Measurements from ENCODE around the gene RAB5A. TPM values are rescaled to one million over a fixed set of nuclear protein-coding genes. Genes with fewer than 3 reads are reported as not detected.

Gene RAB5A
- total RNA-seq, 1 donor from 2014 or later, result 106 TPM

GRCh38 chr3:19901918-19902317, 45.0 kb upstream of the RAB5A start:
- Mint-ChIP-seq H3K27me3 (ENCODE audit: low read depth, unreplicated experiment) (no peaks in the 10 kb centered on the region), H3K36me3 (ENCODE audit: low read depth, unreplicated experiment) (no peaks in the 10 kb centered on the region), H3K9me3 (ENCODE audit: unreplicated experiment) (no peaks in the 10 kb centered on the region), H3K4me3 (ENCODE audit: unreplicated experiment) (no peak overlapping the region), H3K4me1 (ENCODE audit: low read depth, unreplicated experiment) (peaks cover 6% of the 10 kb centered on the region), H3K27ac (ENCODE audit: unreplicated experiment) (no peak overlapping the region)
- no peak overlapping the region for H3K27ac ChIP-seq (ENCODE audit: low read depth, low read length)
- no peaks in the 10 kb centered on the region for H3K79me2 ChIP-seq (ENCODE audit: insufficient read depth, low read length)
- no peaks in the 10 kb centered on the region for H3K27me3 ChIP-seq (ENCODE audit: insufficient read depth, low read length)
- DNase-seq (ENCODE audit: low read depth), result no peak
- FAIRE-seq, result no peak
- H2AFZ ChIP-seq (ENCODE audit: low read depth, low read length), result no peak overlapping the region
- no peaks in the 10 kb centered on the region for H4K20me1 ChIP-seq (ENCODE audit: insufficient read depth, low read length)
- no peaks in the 10 kb centered on the region for H3K9me3 ChIP-seq (ENCODE audit: insufficient read depth, low read depth, low read length)
- H3K4me1 ChIP-seq (ENCODE audit: insufficient read depth, low read length), result peaks cover 13% of the 10 kb centered on the region
- no peak overlapping the region for H3K4me3 ChIP-seq (ENCODE audit: insufficient read depth, low read depth, low read length)
- no peaks in the 10 kb centered on the region for H3K36me3 ChIP-seq (ENCODE audit: insufficient read depth, low read length)
- no peak overlapping the region for H3K4me2 ChIP-seq (ENCODE audit: low read length)
- TF ChIP-seq CTCF (IDR thresholded peaks at IDR 0.05; ENCODE audit: insufficient read depth, low read depth, low read length), result no peak
- no peak for TF ChIP-seq EZH2 (IDR thresholded peaks at IDR 0.05; ENCODE audit: insufficient read depth, low read length)
- H3K9ac ChIP-seq (ENCODE audit: low read length), result no peak overlapping the region

- Histone ChIP-seq H3K79me2 (ENCODE audit: insufficient read depth, low read length) (no peaks in the 10 kb centered on the region), H3K4me3 (ENCODE audit: insufficient read depth, low read depth, low read length) (no peak overlapping the region), H4K20me1 (ENCODE audit: insufficient read depth, low read length) (no peaks in the 10 kb centered on the region), H3K4me2 (ENCODE audit: low read length) (no peak overlapping the region), H3K9ac (ENCODE audit: low read length) (no peak overlapping the region), H3K4me1 (ENCODE audit: insufficient read depth, low read length) (peaks cover 7% of the 10 kb centered on the region), H2AFZ (ENCODE audit: low read depth, low read length) (no peak overlapping the region), H3K36me3 (ENCODE audit: insufficient read depth, low read length) (no peaks in the 10 kb centered on the region), H3K27ac (ENCODE audit: low read depth, low read length) (no peak overlapping the region), H3K9me3 (ENCODE audit: insufficient read depth, low read depth, low read length) (no peaks in the 10 kb centered on the region), H3K27me3 (ENCODE audit: insufficient read depth, low read length) (no peaks in the 10 kb centered on the region)
- TF ChIP-seq EZH2 (IDR thresholded peaks at IDR 0.05; ENCODE audit: insufficient read depth, low read length) (no peak), CTCF (IDR thresholded peaks at IDR 0.05; ENCODE audit: insufficient read depth, low read depth, low read length) (no peak)
- Mint-ChIP-seq H3K27me3 (ENCODE audit: low read depth, unreplicated experiment) (no peaks in the 10 kb centered on the region), H3K27ac (ENCODE audit: unreplicated experiment) (no peak overlapping the region), H3K4me3 (ENCODE audit: unreplicated experiment) (no peak overlapping the region), H3K36me3 (ENCODE audit: low read depth, unreplicated experiment) (no peaks in the 10 kb centered on the region), H3K4me1 (ENCODE audit: low read depth, unreplicated experiment) (peaks cover 3% of the 10 kb centered on the region), H3K9me3 (ENCODE audit: unreplicated experiment) (no peaks in the 10 kb centered on the region)
- FAIRE-seq, result no peak
- DNase-seq (ENCODE audit: low read depth), result no peak
These were observed 43.2 kb upstream of the RAB5A start for GRCh38 chr3:19903649-19904048.

GRCh38 chr3:19907523-19907922, 39.4 kb upstream of the RAB5A start:
- no peak overlapping the region for H3K27ac ChIP-seq (ENCODE audit: low read depth, low read length)
- no peaks in the 10 kb centered on the region for H3K27me3 ChIP-seq (ENCODE audit: insufficient read depth, low read length)
- H2AFZ ChIP-seq (ENCODE audit: low read depth, low read length), result no peak overlapping the region
- no peak for TF ChIP-seq EZH2 (IDR thresholded peaks at IDR 0.05; ENCODE audit: insufficient read depth, low read length)
- TF ChIP-seq CTCF (IDR thresholded peaks at IDR 0.05; ENCODE audit: insufficient read depth, low read depth, low read length), result no peak
- H3K9ac ChIP-seq (ENCODE audit: low read length), result no peak overlapping the region
- H3K4me2 ChIP-seq (ENCODE audit: low read length), result no peak overlapping the region
- Mint-ChIP-seq H3K9me3 (ENCODE audit: unreplicated experiment) (peaks cover 4% of the 10 kb centered on the region), H3K36me3 (ENCODE audit: low read depth, unreplicated experiment) (no peaks in the 10 kb centered on the region), H3K27me3 (ENCODE audit: low read depth, unreplicated experiment) (no peaks in the 10 kb centered on the region), H3K27ac (ENCODE audit: unreplicated experiment) (no peak overlapping the region), H3K4me3 (ENCODE audit: unreplicated experiment) (no peak overlapping the region), H3K4me1 (ENCODE audit: low read depth, unreplicated experiment) (no peaks in the 10 kb centered on the region)
- no peaks in the 10 kb centered on the region for H3K79me2 ChIP-seq (ENCODE audit: insufficient read depth, low read length)
- no peak overlapping the region for H3K4me3 ChIP-seq (ENCODE audit: insufficient read depth, low read depth, low read length)
- no peaks in the 10 kb centered on the region for H3K36me3 ChIP-seq (ENCODE audit: insufficient read depth, low read length)
- no peaks in the 10 kb centered on the region for H4K20me1 ChIP-seq (ENCODE audit: insufficient read depth, low read length)
- no peak for FAIRE-seq
- DNase-seq (ENCODE audit: low read depth), result no peak
- H3K9me3 ChIP-seq (ENCODE audit: insufficient read depth, low read depth, low read length), result no peaks in the 10 kb centered on the region
- H3K4me1 ChIP-seq (ENCODE audit: insufficient read depth, low read length), result no peaks in the 10 kb centered on the region
